Omental fat pad (tissue), 4 donors: ENCODE data around the gene CFAP100. TPM values are rescaled to one million over a fixed set of nuclear protein-coding genes. Genes with fewer than 3 reads are reported as not detected.

ENCODE experiments used
- ATAC-seq: fragments of 150-250 bp; one replicate; pipeline ENCODE4 v1.9.1; 2016; ENCODE audit warnings: mild to moderate bottlenecking, moderate library complexity; ENCODE audit not compliant: low FRiP score
- DNase-seq: peaks from one replicate; pipeline ENCODE4 v3.0.0-alpha.2; 2019; ENCODE audit warnings: low spot score
- CTCF ChIP-seq, 3 donors: fragments of 450-650 bp; IDR thresholded peaks; one replicate each; pipeline ENCODE4 v1.5.1; 2016 to 2017; ENCODE audit warnings: antibody characterized with exemption in 3 of 3, mild to moderate bottlenecking in 3 of 3, moderate library complexity in 2 of 3
- total RNA-seq, 4 donors: library from RNA; depleted of rRNA; stranded (reverse); fragments of >200 nt; gene quantifications; one replicate each; pipeline ENCODE4 v1.1.0, GENCODE V29; 2016

CFAP100 gene
- not detected for total RNA-seq

GRCh38 chr3:126394179-126394976, at the start of gene CFAP100:
Gene CFAP100 (plus strand): TSS chr3:126394909. CDS start chr3:126396001, 1,092 bp downstream.
- no peak for ATAC-seq
- no peak for DNase-seq
- TF ChIP-seq CTCF (IDR thresholded peaks at IDR 0.05), result no peak

- no peak for ATAC-seq
- no peak for DNase-seq
- no peak for TF ChIP-seq CTCF (IDR thresholded peaks at IDR 0.05)
Measured at GRCh38 chr3:126345231-126345630, 49.5 kb upstream of the CFAP100 start.

- DNase-seq, result no peak
- no peak for TF ChIP-seq CTCF (IDR thresholded peaks at IDR 0.05)
- no peak for ATAC-seq
Measured at GRCh38 chr3:126345641-126346460, 48.9 kb upstream of the CFAP100 start.

GRCh38 chr3:126346466-126346865, 48.2 kb upstream of the CFAP100 start:
- TF ChIP-seq CTCF (IDR thresholded peaks at IDR 0.05), result no peak
- ATAC-seq (no peak), DNase-seq (no peak)

- ATAC-seq (no peak), DNase-seq (no peak)
- no peak for TF ChIP-seq CTCF (IDR thresholded peaks at IDR 0.05)
Measured at GRCh38 chr3:126347543-126348161, 47.1 kb upstream of the CFAP100 start.

GRCh38 chr3:126348308-126348920, 46.3 kb upstream of the CFAP100 start:
- TF ChIP-seq CTCF (IDR thresholded peaks at IDR 0.05), result no peak
- ATAC-seq (no peak), DNase-seq (no peak)
